ENCODE results near the gene DUSP5.

The DUSP5 gene

DNA sequence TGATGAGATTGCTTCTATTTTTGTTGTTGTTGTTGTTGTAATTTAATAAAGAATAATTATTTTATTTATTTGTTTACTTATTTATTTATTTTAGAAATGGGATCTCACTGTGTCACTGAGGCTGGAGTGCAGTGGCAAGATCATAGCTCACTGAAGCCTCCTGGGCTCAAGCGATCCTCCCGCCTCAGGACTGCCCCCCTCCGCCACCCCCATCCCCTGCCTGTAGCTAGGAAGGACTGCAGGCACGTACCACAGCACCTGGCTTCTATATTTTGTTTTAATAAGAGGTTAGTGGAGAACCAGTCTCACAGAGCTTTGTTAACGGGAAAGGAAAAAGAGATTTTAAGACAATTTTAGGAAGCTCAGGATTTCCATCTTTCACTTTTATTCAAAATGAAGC is 50.3 kb downstream of the DUSP5 start:
- DNase-seq, result no peak

DNA sequence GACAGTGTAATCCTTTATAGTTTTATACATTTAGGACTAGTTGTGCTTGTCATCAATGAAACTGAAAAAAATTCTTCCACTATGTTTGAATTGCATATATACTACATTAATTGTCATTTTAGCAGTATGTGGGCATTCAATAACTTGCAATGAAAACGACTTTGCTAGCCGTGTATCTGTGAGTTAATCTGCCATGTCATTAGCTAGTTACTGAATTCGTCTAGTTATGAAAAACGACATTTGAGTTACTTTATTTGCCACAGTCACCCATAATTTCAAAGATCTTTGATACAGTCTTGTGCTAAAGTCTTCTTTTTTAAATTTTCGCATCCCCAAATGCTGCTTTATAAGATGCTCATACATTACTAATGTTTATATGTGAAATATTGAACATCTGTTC is 51.5 kb downstream of the DUSP5 start:
- DNase-seq, result no peak

DNA sequence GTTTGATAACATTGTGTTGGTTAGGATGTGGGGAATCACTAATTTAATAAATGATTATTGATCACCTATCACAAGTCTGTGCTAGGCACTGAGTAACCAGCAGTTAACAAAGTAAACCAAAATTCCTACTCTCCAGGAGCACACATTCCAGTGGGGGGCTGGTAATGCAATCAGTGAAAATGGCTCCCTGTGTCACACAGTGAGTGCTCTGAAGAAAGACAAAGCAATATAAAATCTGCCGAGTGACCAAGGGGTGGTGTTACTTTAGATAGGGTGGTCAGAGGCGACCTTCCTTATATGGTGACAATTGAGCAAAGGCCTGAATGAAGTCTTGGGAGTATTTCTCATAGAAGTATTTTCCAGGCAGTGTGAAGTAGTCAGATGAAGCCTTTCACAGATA is 56.2 kb downstream of the DUSP5 start:
- DNase-seq, result no peak

DNA sequence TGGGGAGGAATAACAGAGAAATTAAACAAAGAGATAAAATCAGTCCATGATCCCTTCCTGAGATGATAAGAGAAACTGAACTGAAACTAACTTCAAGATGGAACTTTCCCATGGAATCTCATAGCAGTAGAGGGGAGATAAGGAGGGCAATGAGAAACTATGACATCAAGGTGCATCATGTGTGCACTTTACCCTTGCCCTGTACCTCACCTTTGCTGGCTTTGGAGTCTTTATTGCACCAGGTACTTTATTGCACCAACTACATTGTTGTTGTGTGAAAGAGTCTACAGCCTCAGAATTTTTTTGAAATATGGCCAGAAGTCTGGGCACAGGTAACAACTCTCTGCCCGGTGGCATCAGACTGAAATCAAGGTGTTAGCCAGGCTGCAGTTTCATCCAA is 58.6 kb downstream of the DUSP5 start:
- DNase-seq, result no peak

DNA sequence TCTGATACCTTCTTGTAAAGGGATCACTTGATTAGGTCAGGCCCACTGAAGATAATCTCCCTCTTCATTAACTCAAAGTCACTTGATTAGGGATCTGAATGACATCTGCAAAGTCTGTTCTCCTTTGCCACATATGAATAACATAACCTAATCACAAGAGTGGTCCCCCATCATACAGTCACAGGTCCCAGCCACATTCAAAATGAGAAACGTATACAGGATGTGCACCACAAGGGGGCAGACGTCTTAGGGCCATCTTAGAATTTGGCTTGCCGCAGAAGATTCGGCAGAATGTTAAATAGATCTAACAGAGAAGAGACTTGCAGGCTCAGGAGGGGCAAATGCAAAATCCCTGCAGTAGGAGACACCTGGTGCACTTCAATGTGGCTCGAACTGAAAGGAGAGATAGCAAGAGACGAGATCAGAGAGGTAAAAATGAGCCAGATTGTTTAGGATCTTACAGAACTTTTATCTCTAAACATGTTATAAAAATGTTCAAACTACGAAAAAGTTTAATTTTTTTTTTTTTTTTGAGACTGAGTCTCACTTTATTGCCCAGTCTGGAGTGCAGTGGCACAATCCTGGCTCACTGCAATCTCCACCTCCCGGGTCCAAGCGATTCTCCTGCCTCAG is 59.4 kb downstream of the DUSP5 start:
- DNase-seq, result peak; percentile 29 to 59

DNA sequence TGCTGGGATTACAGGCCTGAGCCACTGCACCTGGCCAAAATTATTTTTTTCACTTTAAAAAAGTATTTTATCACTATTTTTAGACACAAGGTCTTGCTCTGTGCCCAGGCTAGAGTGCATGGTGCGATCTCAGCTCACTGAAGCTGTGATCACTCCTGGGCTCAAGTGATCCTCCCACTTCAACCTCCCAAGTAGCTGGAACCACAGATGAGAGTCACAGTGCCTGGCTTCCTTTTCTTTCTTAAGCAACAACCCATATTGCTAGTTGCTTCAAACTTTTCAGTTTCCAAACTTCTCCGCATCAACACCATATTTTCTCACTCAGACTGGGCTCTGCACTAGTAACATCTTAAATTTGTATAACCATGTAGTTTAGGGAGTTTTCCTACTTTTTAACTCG is 60.3 kb downstream of the DUSP5 start:
- DNase-seq, result no peak

DNA sequence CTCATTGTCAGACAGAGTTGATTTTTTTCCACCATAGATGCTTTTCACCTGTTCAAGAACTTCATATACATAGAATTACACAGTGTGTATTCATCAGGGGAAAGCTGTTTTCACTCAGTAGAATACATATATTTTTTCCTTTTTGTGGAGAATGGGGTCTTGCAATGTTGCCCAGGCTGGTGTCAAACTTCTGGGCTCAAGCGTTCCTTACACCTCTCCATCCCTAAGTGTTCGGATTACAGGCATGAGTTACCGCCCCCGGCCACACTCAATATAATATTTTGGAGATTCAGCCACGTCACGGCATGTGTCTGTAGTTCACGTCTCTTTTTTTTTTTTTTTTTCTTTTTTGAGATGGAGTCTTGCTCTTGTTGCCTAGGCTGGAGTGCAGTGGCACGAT is 62.3 kb downstream of the DUSP5 start:
- DNase-seq, result no peak
